Pancreas (tissue), 10 donors: Measurements from ENCODE around the gene NCKIPSD. TPM values are rescaled to one million over a fixed set of nuclear protein-coding genes. Genes with fewer than 3 reads are reported as not detected.

Source experiments
- ATAC-seq, 4 donors: fragments of 200-7000 bp; cut with Tn5 transposase; one replicate each; pipeline versions ENCODE4 v1.8.0 to v1.9.1; 2020; ENCODE audit warnings: mild to moderate bottlenecking in 4 of 4, moderate library complexity in 4 of 4
- DNase-seq, 6 donors: peaks; one replicate each; pipeline ENCODE4 v3.0.0-alpha.2; 2020
- FAIRE-seq: peaks from 2 replicates; lab custom pipeline; 2012; peaks lifted over from hg19 to GRCh38; lab: Jason Lieb, UNC
- H3K27ac ChIP-seq, 4 donors: fragments of 200-600 bp; sonication (generic); 1 replicate in 3 of 4; 2 replicates in 1 of 4; pipeline versions ENCODE4 v1.5.0 to v1.8.0; 2020
- H3K27me3 ChIP-seq, 4 donors: fragments of 200-600 bp; one replicate each; pipeline ENCODE4 v1.8.0; 2021
- H3K36me3 ChIP-seq, 3 donors: fragments of 200-600 bp; sonication (generic) in 1 of 3; one replicate each; pipeline versions ENCODE4 v1.5.0 to v1.8.0; 2020 to 2021
- H3K4me1 ChIP-seq, 3 donors: fragments of 200-600 bp; one replicate each; pipeline ENCODE4 v1.8.0; 2021
- H3K4me3 ChIP-seq, 4 donors: fragments of 200-600 bp; sonication (generic) in 2 of 4; one replicate each; pipeline versions ENCODE4 v1.5.0 to v1.8.0; 2020 to 2021
- H3K9me3 ChIP-seq, 4 donors: fragments of 200-600 bp; one replicate each; pipeline ENCODE4 v1.8.0; 2021
- CTCF ChIP-seq, 4 donors: fragments of 200-600 bp; sonication (generic) in 3 of 4; IDR thresholded peaks; one replicate each; pipeline versions ENCODE4 v1.5.0 to v1.8.0; 2021; ENCODE audit warnings: antibody characterized with exemption in 4 of 4
- WGBS, 2 donors: extraction: QIAGEN DNeasy Blood & Tissue Kit; methylation state at CpG; one replicate each; pipeline ENCODE4 v1.1.7; 2013; 5-methylcytosine and 5-hydroxymethylcytosine counted together
- intact Hi-C, 3 donors: fragments of 100-400 bp; cut with DNase I; formaldehyde crosslinking; loops; one replicate each; pipeline versions ENCODE4 v1.11.1 to v1.14.2; 2022
- polyA plus RNA-seq, 2 donors: library from polyadenylated mRNA; stranded (reverse); fragments of 200-250 nt; gene quantifications; one replicate each; pipeline ENCODE4 v1.2.3, GENCODE V29; 2013
- total RNA-seq, 6 donors: library from RNA; stranded (reverse); fragmentation: NEBNext Ultra II Directional in 4 of 6; extraction: Animal tissue kit (Norgen Biotek cat#: 25700) in 4 of 6; gene quantifications; one replicate each; pipeline versions ENCODE4 v1.2.1 to v1.2.4, GENCODE V29; 2021 to 2023
- donor health status: healthy with polysubstance abuse.
- donor health status: DM: no; HTN: no; CAD: no; lungs with moderate emphysema.
- donor health status: DM: no; HTN: no; CAD: no.
- donor health status: control.
- donor health status: control.
- donor health status: Bipolar disorder and iron deficiency.
- donor health status: DM: yes; HTN: yes; CAD: no.
- donor health status: DM: no; HTN: no; CAD: no.
- donor health status: DM: no; HTN: no; CAD: no.
- donor health status: DM: yes; HTN: yes; CAD: no.

The NCKIPSD gene
- total and polyA plus RNA-seq, 8 donors: 5.4 to 17.0 (median 7.5) TPM

DNA sequence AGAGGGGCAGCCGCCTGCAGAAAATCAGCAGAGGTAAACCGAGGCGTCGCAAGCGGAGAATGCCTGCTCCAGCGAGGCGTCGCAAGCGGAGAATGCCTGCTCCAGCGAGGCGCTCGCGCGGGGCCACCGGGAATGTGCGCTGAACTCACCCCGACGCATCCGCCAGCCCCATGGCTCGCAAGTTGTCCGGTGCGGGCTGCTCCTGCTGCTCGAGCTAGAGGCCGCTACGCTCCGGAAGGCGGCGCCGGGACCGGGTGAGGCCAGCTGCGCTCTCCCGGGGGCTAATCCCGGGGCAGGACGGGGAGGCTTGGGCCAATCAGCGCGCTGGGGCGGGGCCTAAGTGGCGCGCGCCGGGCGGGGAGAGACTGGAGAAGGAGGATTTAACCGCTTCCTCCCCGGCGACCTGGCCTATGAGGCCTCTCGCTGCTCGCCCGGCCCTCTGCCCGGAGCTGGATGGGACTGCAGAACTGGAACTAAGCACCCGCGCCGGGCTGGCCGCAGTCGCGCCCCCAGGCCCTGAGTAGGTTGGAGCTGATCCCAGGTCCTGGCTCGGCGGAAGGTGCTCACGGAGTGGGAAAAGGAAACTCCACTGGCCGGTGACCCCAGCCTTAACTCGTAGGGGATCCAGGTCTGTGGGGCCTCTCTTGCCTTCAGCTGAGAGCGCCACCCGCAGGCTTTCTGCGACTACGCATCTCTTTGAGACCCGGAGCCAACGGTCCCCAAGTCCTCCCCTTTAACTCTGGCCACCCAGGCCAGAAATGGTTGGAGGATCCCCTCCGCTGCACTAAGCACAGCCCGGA, 50.3 kb downstream of the NCKIPSD start, which contains the start of gene SLC26A6:
Gene SLC26A6, minus strand, starts transcription at position 240 of the 800 bp plus-strand sequence. Its CDS starts 68 bp downstream, at position 172.
- Histone ChIP-seq H3K4me1 (peaks cover 0 to 6% (median 0%) of the 10 kb centered on the region in 3 donors), H3K4me3 (peak within 1 kb of the TSS; percentile 62 to 94 (median 81)), H3K27me3 (no peaks in the 10 kb centered on the region), H3K27ac (peak within 1 kb of the TSS; percentile 9 to 62 (median 54)), H3K9me3 (no peaks in the 10 kb centered on the region), H3K36me3 (no peaks in the 10 kb centered on the region)
- no peak for FAIRE-seq
- intact Hi-C loops: no loop called here
- WGBS, 2 donors: 0 to 1% methylated on average over 65 to 68 of the region's 68 CpGs
- ATAC-seq: peak; percentile 98 to 99 (median 98)
- DNase-seq: peak; percentile 96 to 99 (median 96)
- peak in 1 of 4 donors; percentile 9 for TF ChIP-seq CTCF (IDR thresholded peaks at IDR 0.05)

GRCh38 chr3:48634661-48635221, 51.0 kb downstream of the NCKIPSD start:
- peaks cover 0 to 6% (median 0%) of the 10 kb centered on the region in 3 donors for H3K4me1 ChIP-seq
- H3K4me3 ChIP-seq: peak overlapping the region; percentile 62 to 94 (median 81)
- H3K27ac ChIP-seq: peak overlapping the region; percentile 9 to 55 (median 52)
- ATAC-seq (peak; percentile 42 to 54 (median 49)), DNase-seq (peak in 5 of 6 donors; percentile 35 to 80 (median 61)), FAIRE-seq (no peak)
- H3K27me3 ChIP-seq: no peaks in the 10 kb centered on the region
- 3 to 4% methylated on average over 27 to 30 of the region's 30 CpGs for WGBS, 2 donors
- no peaks in the 10 kb centered on the region for H3K9me3 ChIP-seq
- intact Hi-C loops: no loop called here
- no peak for TF ChIP-seq CTCF (IDR thresholded peaks at IDR 0.05)
- H3K36me3 ChIP-seq: no peaks in the 10 kb centered on the region

DNA sequence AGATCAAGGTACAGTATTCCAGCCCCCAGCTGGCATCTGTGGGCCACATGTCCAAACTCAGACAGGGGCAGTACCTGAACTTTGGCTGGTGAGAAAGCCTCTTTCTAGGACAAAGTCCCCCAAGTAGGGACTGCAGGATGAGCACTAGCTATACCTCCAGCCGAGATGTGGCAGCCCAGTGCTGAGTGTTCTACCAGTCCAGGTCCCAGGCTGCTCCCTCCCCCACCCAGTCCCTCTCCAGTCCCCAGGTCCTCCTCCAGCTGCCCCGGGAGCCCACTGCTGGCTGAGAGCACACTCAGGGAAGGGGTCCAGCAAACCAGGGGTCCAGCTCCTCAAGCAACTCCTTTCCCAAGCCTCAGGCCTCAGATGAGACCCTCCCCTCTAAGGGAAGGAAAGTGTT, 52.0 kb downstream of the NCKIPSD start:
- no peak for FAIRE-seq
- no peaks in the 10 kb centered on the region for H3K9me3 ChIP-seq
- WGBS, 2 donors: 85 to 90% methylated on average over 2 of the region's 2 CpGs
- H3K27ac ChIP-seq: no peak overlapping the region
- peak in 1 of 6 donors; percentile 65 for DNase-seq
- no peak for ATAC-seq
- peaks cover 0 to 6% (median 0%) of the 10 kb centered on the region in 3 donors for H3K4me1 ChIP-seq
- intact Hi-C loops: no loop called here
- no peak overlapping the region for H3K4me3 ChIP-seq
- H3K36me3 ChIP-seq: no peaks in the 10 kb centered on the region
- H3K27me3 ChIP-seq: no peaks in the 10 kb centered on the region
- TF ChIP-seq CTCF (IDR thresholded peaks at IDR 0.05): no peak

DNA sequence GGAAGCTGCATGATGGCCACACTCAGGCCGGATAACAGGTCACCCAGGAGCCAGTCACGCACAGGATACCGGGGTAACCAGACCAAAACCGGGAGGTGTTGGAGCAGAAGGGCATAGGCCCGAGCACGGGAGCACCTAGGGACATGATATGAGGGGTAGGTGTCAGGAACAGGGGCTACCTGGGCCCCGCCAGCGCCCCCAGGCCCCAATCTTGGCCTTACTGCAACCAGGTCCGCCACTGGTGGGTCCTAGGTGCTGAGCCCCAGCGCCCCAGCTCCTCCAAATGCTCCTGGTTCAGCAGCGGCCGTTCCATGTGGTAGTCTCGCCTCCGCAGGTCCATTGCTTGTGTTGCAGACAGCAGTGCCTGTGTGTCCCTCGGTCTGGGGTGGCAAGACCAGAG, 52.5 kb downstream of the NCKIPSD start:
- Histone ChIP-seq H3K4me1 (peaks cover 0 to 6% (median 0%) of the 10 kb centered on the region in 3 donors), H3K4me3 (no peak overlapping the region), H3K36me3 (no peaks in the 10 kb centered on the region), H3K9me3 (no peaks in the 10 kb centered on the region), H3K27ac (no peak overlapping the region), H3K27me3 (no peaks in the 10 kb centered on the region)
- 93 to 95% methylated on average over 15 of the region's 15 CpGs for WGBS, 2 donors
- intact Hi-C loops: no loop called here
- ATAC-seq: no peak
- TF ChIP-seq CTCF (IDR thresholded peaks at IDR 0.05): no peak
- DNase-seq: peak in 1 of 6 donors; percentile 65
- no peak for FAIRE-seq
